ENCODE data around the gene MYOC.
"Not testable (repeated sequence)": the region's sequence is repeated elsewhere in the genome, so short reads cannot be mapped to it uniquely, and the experiment has no call there.

GRCh38 chr1:171656206-171656605 lies 3.7 kb upstream of the MYOC start:
- TF ChIP-seq CTCF, POLR2A (IDR thresholded peaks at IDR 0.05): not testable (repeated sequence)

Data from breast epithelium (tissue), 3 donors.